ENCODE results near the gene PRRG2. TPM values are rescaled to one million over a fixed set of nuclear protein-coding genes. Genes with fewer than 3 reads are reported as not detected.

The PRRG2 gene
- polyA plus RNA-seq, 3 donors, result 0.49 TPM; not detected in 2

- 100% methylated on average over 1 of the region's 2 CpGs for WGBS (ENCODE audit: insufficient coverage)
- Histone ChIP-seq H2AFZ (ENCODE audit: insufficient read depth, low read depth, low read length, poor library complexity, severe bottlenecking) (no peak overlapping the region), H3K27me3 (ENCODE audit: control insufficient read depth in 2 of 2, insufficient read depth in 2 of 2, low read length in 2 of 2) (no peaks in the 10 kb centered on the region), H3K4me2 (replicated peaks; ENCODE audit: extremely low read depth, low read length, poor library complexity, severe bottlenecking) (no peak overlapping the region), H3K27ac (ENCODE audit: low read depth in 1 of 2, low read length in 2 of 2) (no peak overlapping the region), H3K36me3 (replicated peaks in 1 of 2; ENCODE audit: control insufficient read depth in 1 of 2, insufficient read depth in 2 of 2, low read length in 2 of 2) (peaks cover 74 to 93% of the 10 kb centered on the region in 2 donors), H3K4me3 (replicated peaks in 1 of 3; ENCODE audit: low read depth in 2 of 3, low read length in 3 of 3) (no peak overlapping the region), H3K79me2 (ENCODE audit: insufficient read depth, low read length) (peaks cover 79% of the 10 kb centered on the region), H4K20me1 (ENCODE audit: insufficient read depth, low read length) (peaks cover 88% of the 10 kb centered on the region), H3K9me3 (replicated peaks in 1 of 2; ENCODE audit: control insufficient read depth in 1 of 2, insufficient read depth in 1 of 2, low read length in 2 of 2) (no peaks in the 10 kb centered on the region), H3K4me1 (ENCODE audit: control insufficient read depth in 1 of 2, insufficient read depth in 2 of 2, low read length in 2 of 2) (no peaks in the 10 kb centered on the region), H3K9ac (ENCODE audit: insufficient read depth, low read length, poor library complexity, severe bottlenecking) (no peak overlapping the region)
- intact Hi-C loops (cut with micrococcal nuclease), result no loop called here
- peaks cover 0 to 3% (median 0%) of the 10 kb centered on the region in 3 donors for H3K27me3 Mint-ChIP-seq (ENCODE audit: low read depth in 3 of 3)
- TF ChIP-seq CTCF (IDR thresholded peaks at IDR 0.05), result no peak
- H3K36me3 Mint-ChIP-seq, result peaks cover 50 to 95% of the 10 kb centered on the region in 2 donors
- H3K4me1 Mint-ChIP-seq, result peaks cover 7% of the 10 kb centered on the region
- H3K4me3 Mint-ChIP-seq, result no peak overlapping the region
- H3K27ac Mint-ChIP-seq, result no peak overlapping the region
- DNase-seq, result no peak
- H3K9me3 Mint-ChIP-seq, result no peaks in the 10 kb centered on the region
These were observed 21.7 kb downstream of the PRRG2 start for GRCh38 chr19:49602806-49603205.

- no peak overlapping the region for H2AFZ ChIP-seq (ENCODE audit: insufficient read depth, low read depth, low read length, poor library complexity, severe bottlenecking)
- Mint-ChIP-seq H3K36me3 (peaks cover 45 to 96% of the 10 kb centered on the region in 2 donors), H3K4me3 (no peak overlapping the region), H3K27ac (peak overlapping the region in 4 of 7 donors; percentile 42 to 77 (median 56)), H3K4me1 (peaks cover 7% of the 10 kb centered on the region), H3K9me3 (no peaks in the 10 kb centered on the region), H3K27me3 (ENCODE audit: low read depth in 3 of 3) (no peaks in the 10 kb centered on the region)
- peak overlapping the region in 1 of 2 donors; percentile 32 for H3K27ac ChIP-seq (ENCODE audit: low read depth in 1 of 2, low read length in 2 of 2)
- H3K36me3 ChIP-seq (replicated peaks in 1 of 2; ENCODE audit: control insufficient read depth in 1 of 2, insufficient read depth in 2 of 2, low read length in 2 of 2), result peaks cover 60 to 92% of the 10 kb centered on the region in 2 donors
- WGBS (ENCODE audit: insufficient coverage), result 88% methylated on average over 5 of the region's 7 CpGs
- H3K4me2 ChIP-seq (replicated peaks; ENCODE audit: extremely low read depth, low read length, poor library complexity, severe bottlenecking), result no peak overlapping the region
- peaks cover 91% of the 10 kb centered on the region for H3K79me2 ChIP-seq (ENCODE audit: insufficient read depth, low read length)
- H4K20me1 ChIP-seq (ENCODE audit: insufficient read depth, low read length), result peaks cover 93% of the 10 kb centered on the region
- intact Hi-C loops (cut with micrococcal nuclease), result no loop called here
- no peak overlapping the region for H3K4me3 ChIP-seq (replicated peaks in 1 of 3; ENCODE audit: low read depth in 2 of 3, low read length in 3 of 3)
- DNase-seq, result no peak
- H3K27me3 ChIP-seq (ENCODE audit: control insufficient read depth in 2 of 2, insufficient read depth in 2 of 2, low read length in 2 of 2), result no peaks in the 10 kb centered on the region
- no peaks in the 10 kb centered on the region for H3K9me3 ChIP-seq (replicated peaks in 1 of 2; ENCODE audit: control insufficient read depth in 1 of 2, insufficient read depth in 1 of 2, low read length in 2 of 2)
- H3K9ac ChIP-seq (ENCODE audit: insufficient read depth, low read length, poor library complexity, severe bottlenecking), result no peak overlapping the region
- TF ChIP-seq CTCF (IDR thresholded peaks at IDR 0.05), result no peak
- H3K4me1 ChIP-seq (ENCODE audit: control insufficient read depth in 1 of 2, insufficient read depth in 2 of 2, low read length in 2 of 2), result no peaks in the 10 kb centered on the region
These were observed 24.5 kb downstream of the PRRG2 start for GRCh38 chr19:49605605-49606004.
